NCI-H748 (cell line): ENCODE results near the gene SEC16B.

Experiments
- DNase-seq: peaks from one replicate; lab custom pipeline; 2025; ENCODE audit not compliant: unreplicated experiment; lab: John Stamatoyannopoulos, UW

The SEC16B gene

DNA sequence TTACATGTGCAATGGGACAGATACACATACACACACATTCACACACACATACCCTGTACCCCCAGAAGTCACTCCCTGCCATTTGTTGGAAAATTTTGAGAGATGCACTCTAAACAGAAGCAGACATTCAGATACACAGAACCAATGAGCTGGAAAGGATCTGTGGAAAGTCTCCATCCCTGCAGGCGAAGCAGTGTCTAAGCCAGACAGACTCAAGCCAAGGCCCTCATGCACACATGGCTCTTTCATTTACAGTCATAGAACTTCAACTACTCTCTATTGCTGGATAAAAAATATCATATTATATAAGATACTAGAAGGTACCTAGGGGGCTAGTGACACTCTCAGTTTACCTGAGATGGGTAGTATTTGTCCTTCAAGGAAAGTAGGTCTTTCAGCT lies 7.3 kb upstream of the SEC16B start:
- DNase-seq, result no peak

DNA sequence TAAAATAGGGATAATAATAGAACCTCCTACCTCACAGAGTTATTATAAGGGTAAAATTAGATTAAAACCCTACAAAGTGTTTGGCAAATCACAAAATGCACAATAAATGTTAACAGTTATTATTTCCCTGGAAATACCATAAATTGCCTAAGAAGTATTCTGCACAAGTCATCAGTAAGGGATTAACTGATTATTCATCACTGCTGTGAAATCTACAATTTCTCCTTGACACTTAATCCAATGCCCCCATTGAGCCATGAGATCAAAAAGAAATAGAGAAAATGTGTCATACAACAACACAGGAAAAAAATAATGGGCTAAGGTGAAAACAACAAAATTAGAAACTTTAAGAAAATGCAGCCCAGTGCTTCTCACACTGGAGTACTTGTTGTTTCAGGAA lies 6.7 kb upstream of the SEC16B start:
- no peak for DNase-seq

DNA sequence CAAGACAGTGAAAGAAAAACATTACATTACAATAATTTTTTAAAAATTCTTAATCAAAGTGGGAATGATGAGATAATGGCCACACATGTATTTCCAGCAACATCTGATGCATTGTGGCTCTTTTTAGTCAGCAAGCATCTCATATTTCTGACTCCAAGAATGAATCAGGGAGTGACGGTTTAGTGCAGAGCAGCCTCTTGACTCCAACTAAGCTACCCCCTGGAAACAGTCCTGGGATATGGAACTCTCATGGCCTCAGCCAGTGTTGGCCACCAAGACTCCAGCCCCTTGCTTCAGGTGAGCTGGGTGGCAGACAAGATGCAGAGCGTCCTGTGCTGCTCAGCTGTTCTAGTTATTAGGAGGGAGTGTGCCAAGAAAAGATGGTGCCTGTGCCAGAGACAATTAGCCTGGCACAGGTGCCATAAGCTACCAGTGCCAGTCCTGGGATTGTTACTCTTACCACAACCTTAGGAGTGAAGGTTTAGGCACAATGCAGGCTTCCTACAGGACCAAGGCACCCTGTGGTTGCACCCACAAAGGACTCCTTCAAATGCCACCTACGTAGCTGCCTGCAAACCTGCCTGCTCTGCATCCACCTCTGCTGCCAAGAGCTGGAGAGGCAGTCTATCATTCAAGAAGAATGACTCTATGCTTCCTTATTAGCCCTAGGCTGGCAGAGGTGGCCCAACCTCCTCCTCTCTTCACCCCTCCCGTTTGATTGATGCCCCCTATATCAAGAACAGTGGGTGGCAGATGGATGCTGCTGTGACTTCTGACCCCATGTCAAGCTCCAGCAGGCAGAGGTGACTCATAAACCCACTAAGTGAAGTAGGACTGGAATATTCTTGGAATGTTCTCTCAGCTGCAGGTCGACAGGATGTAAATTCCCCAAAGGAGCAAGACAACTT lies 6.0 kb upstream of the SEC16B start:
- DNase-seq, result no peak

DNA sequence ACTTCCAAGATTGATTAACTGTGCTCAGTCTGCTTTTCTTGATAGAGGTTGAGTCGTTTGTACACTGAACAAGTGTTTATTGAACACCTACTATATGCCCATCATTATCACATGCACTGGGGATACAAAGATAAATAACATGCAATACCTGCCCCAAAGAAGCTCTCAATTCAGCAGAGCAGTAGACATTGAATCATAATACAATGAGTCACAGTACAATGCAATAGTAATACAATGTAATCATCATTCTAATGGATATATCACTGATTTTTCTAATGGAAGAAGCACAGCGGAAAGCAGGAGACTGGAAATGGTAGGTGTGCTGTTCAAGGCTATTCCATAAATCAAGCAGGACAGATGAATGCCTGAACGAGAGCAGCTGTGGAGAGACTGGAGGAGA lies 3.7 kb upstream of the SEC16B start:
- DNase-seq, result no peak

DNA sequence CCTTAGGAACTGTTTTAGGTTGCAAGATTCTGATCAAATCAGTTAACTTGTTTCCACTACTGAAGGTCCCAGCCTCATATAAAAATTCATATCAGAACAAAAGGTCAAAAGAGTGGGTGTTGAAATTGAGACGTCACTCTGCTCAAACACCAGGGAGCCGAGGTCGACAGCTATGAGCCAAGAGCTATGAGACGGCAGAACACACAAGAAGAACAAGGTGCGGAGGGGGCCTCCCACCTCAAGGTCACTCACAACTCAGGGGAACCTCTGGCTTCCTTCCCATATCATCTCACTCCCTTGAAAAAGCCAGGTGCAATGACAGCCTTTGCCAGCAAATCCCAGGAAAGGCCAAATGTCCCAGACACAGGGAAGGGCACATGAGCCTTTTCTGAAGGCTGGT lies 749 bp downstream of the SEC16B start:
- DNase-seq, result no peak

DNA sequence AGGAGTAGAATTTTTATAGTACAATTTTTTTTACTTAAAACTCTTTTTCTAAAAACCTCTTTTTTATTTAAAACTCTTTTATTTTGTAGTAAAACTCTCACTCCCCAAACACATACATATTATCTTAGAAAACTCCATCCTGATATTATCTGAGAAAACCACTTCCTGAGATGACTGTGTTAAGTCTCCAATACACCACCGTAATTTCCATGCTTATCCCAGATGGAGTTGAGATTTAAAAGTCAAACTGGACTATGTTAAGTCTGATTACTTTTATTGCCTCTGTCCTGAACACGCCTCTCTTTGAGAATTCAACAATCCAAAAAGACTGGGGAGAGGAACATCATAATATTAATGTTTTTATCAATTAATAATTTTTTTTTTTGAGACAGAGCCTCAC lies 3.7 kb downstream of the SEC16B start:
- no peak for DNase-seq

- no peak for DNase-seq
Measured at GRCh38 chr1:177965293-177965692, 4.6 kb downstream of the SEC16B start.

DNA sequence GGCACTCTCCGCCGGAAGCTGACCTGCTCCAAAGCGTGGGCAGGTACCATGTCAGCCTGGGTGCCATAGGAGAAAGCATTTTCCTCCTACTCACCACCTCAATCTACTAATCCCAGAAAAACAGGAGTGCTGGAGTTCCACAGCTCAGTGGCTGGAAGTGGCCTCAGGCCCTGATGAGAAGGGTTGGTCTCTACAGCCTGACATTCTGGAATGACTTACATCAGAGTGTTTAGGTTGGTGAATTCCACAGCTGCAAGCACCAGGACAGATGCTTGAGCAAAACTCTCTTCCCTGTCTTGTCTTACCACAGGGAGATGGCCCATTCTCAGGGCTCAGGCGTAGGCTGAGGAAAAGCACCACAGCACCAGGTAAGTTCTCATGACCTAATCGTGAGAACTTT lies 5.5 kb downstream of the SEC16B start:
- no peak for DNase-seq

GRCh38 chr1:177960939-177961622 lies 8.8 kb downstream of the SEC16B start:
- no peak for DNase-seq

DNA sequence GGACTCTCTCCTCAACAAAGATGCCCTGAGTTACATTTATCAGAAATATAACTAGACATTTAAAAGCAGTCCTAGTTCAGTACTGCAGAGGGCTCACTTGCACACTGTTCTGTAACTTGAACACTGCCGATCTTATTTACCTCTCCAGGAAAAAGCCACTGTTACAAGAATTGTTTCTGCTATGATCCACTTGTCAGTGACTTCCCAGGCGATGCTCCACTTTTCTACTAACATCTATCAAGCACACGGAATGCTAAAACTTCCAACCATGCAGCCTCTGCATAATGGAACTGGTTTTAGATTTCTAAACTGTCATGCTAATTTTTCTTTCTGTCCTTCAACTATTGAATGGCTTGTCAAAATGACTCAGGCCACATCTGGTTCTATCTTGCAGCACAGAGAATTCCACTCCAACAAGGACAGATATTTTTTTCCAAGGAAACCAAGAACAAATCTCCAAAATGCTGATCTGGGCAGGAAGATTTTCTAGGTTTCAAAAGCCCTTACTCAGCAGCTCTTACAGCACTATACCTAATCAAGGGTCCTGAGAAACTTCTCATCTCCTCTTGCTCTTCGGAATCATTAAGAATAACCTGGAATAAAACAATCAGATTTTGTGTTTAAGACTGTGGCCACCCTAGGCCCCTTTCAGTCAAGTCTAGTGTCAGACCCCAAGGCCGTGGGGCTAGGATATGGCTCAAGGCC lies 9.9 kb downstream of the SEC16B start:
- peak; percentile 34 for DNase-seq

DNA sequence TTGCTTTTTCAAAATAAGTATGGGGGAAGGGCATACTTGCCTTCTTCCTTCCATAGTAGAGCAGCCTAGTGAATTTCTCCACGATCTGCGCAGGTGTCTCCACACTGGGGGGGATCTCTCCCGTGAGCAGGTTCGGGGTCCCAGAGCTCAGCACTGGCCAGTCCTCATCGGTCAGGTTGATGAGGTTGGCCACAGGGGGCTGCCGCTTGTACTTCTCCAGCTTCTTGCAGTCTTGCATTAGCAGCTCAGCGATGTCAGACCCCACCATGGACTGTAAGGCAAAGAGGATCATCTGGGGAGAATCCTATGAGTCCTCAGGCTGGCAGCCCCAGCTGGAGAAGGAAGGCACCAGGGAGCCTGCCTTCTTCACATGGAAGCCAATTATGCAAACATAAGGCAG lies 11.8 kb downstream of the SEC16B start:
- DNase-seq, result no peak

- no peak for DNase-seq
Measured at GRCh38 chr1:177954076-177954475, 15.8 kb downstream of the SEC16B start.

DNA sequence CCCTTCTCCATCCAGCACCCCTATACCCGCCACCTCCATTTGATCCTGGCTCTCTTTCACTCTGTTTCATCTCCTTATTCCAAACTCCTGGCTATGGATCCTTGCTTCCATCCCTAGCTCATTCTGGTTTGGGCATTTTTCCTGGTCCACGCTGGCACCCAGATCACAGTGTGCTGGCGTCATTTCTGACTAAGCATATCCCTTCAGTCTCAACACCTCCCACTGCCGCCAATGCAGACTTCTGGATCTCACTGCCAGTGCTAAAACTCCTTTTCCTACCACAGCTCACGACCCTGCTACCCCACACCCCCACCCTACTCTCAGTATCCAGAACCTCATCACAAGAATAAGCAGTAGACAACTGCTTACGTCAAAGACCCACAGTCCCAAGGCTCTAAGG lies 16.3 kb downstream of the SEC16B start:
- no peak for DNase-seq

GRCh38 chr1:177952691-177953090 lies 17.2 kb downstream of the SEC16B start:
- no peak for DNase-seq

DNA sequence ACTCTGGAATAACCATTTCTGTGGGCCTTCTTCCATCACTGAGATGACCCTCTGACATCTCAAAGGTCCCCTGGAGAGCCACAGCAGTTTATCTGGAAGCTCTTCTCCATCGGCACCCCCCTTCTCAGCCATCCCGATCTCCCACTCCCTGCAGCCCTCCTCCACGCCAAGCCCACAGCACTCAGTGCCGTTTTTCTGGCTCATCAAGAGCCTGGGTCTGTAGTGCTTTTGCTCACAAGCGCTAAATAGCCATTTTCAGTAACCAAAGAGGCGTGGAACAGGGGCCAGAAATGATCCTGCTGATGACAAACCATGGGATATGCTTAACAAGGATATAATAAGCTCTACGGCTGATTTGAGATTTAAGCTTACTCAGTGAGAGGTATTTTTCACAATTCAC lies 17.6 kb downstream of the SEC16B start:
- no peak for DNase-seq

DNA sequence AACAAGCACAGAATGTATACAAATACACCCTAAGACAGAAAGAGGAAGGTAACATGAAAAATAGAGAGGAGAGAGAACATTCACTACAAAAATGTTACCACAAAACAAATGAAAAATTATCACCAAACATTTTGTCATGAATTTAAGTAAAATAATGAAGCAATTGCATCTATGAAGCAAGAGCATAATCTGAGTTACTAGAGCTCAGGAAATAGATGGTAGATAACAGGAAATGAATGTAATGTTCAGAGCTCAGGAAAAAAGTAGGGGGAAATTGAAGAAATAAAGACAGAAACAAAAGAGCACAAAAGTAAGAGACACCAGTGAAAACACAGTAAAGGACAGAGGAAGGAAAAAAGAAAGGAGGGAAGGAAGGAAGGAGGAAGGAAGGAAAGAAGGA lies 19.4 kb downstream of the SEC16B start:
- DNase-seq, result no peak

GRCh38 chr1:177948336-177948972 lies 21.4 kb downstream of the SEC16B start:
- peak; percentile 49 for DNase-seq

- DNase-seq, result no peak
Measured at GRCh38 chr1:177947623-177948022, 22.2 kb downstream of the SEC16B start.

GRCh38 chr1:177945943-177946650 lies 23.8 kb downstream of the SEC16B start:
- peak; percentile 61 for DNase-seq

GRCh38 chr1:177944016-177944949 lies 25.6 kb downstream of the SEC16B start:
- no peak for DNase-seq
